Measurements from ENCODE around the gene POLR2L.

The POLR2L gene

GRCh38 chr11:824942-825341 lies 17.4 kb downstream of the POLR2L start:
- DNase-seq = no peak

- no peak for DNase-seq
Measured at GRCh38 chr11:824292-824880, 17.9 kb downstream of the POLR2L start.

- no peak for DNase-seq
Measured at GRCh38 chr11:823441-824291, 18.7 kb downstream of the POLR2L start.

- no peak for DNase-seq
Measured at GRCh38 chr11:821512-822371, 20.6 kb downstream of the POLR2L start.

- no peak for DNase-seq
Measured at GRCh38 chr11:820655-821511, 21.4 kb downstream of the POLR2L start.

- peak; percentile 94 for DNase-seq
Measured at GRCh38 chr11:819943-820649, 22.2 kb downstream of the POLR2L start.

- peak; percentile 88 for DNase-seq
Measured at GRCh38 chr11:819129-819931, 23.0 kb downstream of the POLR2L start.

- no peak for DNase-seq
Measured at GRCh38 chr11:818396-819128, 23.8 kb downstream of the POLR2L start, which contains the start of gene PNPLA2. Gene PNPLA2, plus strand, starts transcription at chr11:818914. Its CDS starts 805 bp downstream, at chr11:819719.

GRCh38 chr11:816433-816779 lies 25.9 kb downstream of the POLR2L start:
- no peak for DNase-seq

- no peak for DNase-seq
Measured at GRCh38 chr11:815675-816432, 26.5 kb downstream of the POLR2L start.

GRCh38 chr11:813456-814096 lies 28.8 kb downstream of the POLR2L start:
- no peak for DNase-seq

- no peak for DNase-seq
Measured at GRCh38 chr11:813072-813455, 29.3 kb downstream of the POLR2L start.

GRCh38 chr11:812390-812789 lies 29.9 kb downstream of the POLR2L start:
- no peak for DNase-seq

- DNase-seq = no peak
Measured at GRCh38 chr11:811446-812245, 30.7 kb downstream of the POLR2L start.

- DNase-seq = no peak
Measured at GRCh38 chr11:810040-810567, 32.2 kb downstream of the POLR2L start.

GRCh38 chr11:809287-810039 lies 32.9 kb downstream of the POLR2L start, which contains the start of gene RPLP2:
Gene RPLP2, plus strand, starts transcription at chr11:809967. Its CDS starts 268 bp downstream, at chr11:810235.
- peak; percentile 98 for DNase-seq
